ENCODE results near the gene CDK4.

- TF ChIP-seq, protein P1, sequence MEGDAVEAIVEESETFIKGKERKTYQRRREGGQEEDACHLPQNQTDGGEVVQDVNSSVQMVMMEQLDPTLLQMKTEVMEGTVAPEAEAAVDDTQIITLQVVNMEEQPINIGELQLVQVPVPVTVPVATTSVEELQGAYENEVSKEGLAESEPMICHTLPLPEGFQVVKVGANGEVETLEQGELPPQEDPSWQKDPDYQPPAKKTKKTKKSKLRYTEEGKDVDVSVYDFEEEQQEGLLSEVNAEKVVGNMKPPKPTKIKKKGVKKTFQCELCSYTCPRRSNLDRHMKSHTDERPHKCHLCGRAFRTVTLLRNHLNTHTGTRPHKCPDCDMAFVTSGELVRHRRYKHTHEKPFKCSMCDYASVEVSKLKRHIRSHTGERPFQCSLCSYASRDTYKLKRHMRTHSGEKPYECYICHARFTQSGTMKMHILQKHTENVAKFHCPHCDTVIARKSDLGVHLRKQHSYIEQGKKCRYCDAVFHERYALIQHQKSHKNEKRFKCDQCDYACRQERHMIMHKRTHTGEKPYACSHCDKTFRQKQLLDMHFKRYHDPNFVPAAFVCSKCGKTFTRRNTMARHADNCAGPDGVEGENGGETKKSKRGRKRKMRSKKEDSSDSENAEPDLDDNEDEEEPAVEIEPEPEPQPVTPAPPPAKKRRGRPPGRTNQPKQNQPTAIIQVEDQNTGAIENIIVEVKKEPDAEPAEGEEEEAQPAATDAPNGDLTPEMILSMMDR (IDR thresholded peaks at IDR 0.05; ENCODE audit: low read length), result peak; percentile 87
- no peak for TF ChIP-seq EZH2 (optimal IDR thresholded peaks at IDR 0.05; ENCODE audit: low read depth, low read length)
Measured at GRCh38 chr12:57756406-57757341, 4.6 kb upstream of the CDK4 start.
